GM21717 (cell line): ENCODE measurements around the gene TMEM214.
"Not testable (repeated sequence)": the region's sequence is repeated elsewhere in the genome, so short reads cannot be mapped to it uniquely, and the experiment has no call there.

Experiments used
- ATAC-seq: cut with Tn5 transposase; IDR thresholded peaks from one replicate; pipeline ENCODE4 v1.9.1; 2021; ENCODE audit warnings: mild to moderate bottlenecking, moderate library complexity; ENCODE audit not compliant: unreplicated experiment

The TMEM214 gene

DNA sequence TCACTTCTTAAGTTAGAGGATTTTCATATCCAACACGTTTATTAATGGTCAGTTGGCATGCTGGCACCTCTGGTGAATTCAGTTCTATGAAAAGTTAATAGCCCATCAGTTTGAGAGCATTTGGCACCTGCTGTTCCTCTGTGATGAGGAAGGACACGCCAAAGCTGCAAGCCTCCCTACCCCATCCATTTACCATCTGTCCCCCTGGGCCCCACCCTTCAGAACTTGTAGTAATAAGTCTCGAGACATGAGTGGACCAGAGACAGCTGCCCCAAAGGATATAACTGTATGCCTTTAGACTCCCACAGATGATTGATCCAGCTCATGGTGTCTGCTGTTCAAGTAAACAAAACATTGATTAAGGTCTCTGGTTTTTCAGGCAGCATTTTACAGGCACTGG lies 32.4 kb downstream of the TMEM214 start:
- ATAC-seq, result no peak

DNA sequence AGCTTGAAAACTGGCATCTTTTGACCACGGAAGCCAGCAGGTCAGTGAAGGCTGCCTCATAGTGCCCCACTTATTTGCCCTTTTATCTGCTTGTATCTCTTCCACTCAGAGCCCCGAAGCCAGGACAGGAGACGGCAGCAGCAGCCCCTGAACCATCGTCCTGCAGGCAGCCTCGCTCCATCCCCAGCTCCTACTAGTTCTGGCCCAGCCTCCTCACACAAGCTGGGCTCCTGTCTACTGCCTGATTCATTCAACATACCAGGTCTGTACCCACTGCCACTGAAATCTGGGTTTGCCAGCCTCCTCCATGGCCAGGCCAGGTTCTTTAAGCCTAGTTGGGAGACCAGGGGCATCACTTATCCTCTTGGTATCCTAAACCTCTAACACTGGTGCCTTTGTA lies 34.6 kb downstream of the TMEM214 start:
- ATAC-seq, result no peak

DNA sequence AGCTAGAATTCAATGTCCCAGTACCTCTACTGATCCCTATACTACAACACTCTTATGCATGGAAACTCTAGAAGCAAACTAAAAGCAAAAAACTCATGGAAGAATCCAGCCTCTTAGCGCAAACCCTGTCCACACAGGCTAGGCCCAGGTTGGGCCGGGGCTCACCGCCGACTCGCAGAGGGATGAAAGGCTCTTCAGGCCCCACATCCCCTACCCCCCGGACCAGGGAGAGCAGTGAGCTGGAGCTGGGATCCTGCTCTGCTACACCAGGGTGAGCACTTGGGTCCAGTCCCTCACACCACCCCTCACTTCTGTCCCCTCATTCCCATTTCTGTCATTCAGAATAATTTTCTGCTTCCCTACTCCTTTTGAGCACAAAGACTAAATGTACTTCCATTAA lies 36.7 kb downstream of the TMEM214 start:
- ATAC-seq, result no peak

DNA sequence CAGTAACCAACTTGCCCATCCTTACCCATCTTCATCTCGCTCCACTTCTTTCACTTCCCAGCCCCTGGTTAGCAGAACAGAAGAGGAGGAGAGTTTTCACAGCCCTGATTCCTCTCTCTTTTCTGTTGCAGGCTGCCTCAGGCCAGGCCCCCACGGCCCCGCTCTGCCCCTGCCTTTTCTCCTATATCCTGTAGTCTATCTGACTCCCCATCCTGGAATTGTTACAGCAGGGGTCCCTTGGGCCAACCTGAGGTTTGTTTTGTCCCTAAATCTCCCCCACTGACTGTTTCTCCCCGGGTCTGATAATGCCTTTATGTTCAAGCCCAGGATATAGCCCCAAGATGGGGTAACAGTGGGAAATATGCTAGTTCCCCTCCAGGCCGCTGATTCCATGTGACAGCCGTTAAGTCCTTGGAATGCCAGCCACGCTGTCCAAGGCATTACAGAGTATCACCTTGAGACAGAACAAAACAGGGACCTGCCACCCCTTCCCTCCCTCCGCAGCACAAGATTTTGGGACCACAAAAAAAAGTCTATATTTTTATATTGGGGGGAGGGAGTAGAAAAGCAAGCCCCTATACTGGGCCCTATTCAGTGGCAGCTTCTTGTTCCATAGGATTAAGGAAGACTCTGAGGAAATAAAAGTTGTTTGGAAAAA lies 37.3 kb downstream of the TMEM214 start:
- no peak for ATAC-seq

DNA sequence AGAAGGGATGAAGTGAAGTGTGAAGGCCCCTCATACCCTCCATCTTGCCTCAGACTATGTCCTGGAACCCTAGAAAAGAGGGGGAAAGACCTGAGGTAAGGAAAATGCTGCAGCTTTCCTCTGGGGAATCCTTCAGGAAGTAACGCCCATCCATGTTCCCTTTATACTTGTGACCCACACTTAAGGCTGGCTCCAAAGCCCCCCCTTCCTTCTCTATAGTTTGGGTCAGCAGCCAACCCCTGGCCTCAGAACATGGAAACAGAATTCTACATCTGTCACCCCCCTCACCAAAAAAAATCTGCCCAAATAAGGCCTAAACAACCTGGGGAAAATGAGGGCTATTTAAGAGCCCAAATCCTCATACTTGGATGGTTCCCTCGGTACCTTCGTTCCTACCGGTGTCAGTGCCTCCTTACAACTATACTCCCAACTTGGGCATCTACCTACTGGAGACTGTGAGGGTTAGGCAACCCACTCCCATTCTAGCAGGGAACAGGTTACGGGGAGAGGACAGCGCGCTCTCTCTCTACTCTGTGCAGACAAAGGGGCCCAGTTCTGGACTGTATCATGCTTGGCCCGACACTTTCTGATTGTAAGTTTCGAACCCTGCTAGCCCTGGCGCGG lies 38.0 kb downstream of the TMEM214 start:
- no peak for ATAC-seq

DNA sequence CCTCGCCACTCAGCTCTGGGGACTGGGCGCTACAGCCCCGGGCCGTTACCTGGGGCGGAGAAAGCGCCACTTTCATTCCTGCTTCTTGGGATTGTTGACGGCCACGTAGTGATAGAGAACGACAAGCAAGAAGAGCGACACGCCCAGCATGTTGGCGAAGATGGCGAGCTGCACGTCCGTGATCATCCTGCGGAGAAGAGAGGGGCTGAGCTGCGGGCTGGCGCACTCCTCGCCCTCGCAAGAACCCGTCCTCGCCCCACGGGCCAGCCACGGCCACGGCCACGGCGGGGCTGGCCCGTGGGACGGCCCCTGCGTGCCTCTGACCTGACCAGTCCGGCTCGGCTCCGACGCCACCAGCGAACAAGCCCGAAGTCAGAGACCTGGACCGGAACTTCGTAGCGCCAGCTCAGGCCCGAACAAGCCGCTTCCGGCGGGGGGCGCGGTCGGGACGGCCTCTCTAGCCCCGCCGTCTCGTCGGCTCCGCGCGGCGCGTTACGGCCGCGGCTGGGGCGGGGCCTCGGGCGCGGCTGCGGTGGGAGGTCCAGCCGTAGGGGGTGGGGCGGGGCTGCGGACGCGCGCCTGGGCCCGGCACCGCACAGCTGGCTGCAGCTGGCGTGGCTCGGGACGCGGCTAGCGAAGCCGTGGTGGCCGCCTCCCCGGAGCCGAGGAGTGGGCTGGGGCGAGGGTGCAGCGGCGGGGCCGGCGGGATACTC lies 38.7 kb downstream of the TMEM214 start, which contains the start of gene OST4:
OST4 (minus strand) TSS at position 378 of the 713 bp plus-strand sequence.
- ATAC-seq, result peak; percentile 76

DNA sequence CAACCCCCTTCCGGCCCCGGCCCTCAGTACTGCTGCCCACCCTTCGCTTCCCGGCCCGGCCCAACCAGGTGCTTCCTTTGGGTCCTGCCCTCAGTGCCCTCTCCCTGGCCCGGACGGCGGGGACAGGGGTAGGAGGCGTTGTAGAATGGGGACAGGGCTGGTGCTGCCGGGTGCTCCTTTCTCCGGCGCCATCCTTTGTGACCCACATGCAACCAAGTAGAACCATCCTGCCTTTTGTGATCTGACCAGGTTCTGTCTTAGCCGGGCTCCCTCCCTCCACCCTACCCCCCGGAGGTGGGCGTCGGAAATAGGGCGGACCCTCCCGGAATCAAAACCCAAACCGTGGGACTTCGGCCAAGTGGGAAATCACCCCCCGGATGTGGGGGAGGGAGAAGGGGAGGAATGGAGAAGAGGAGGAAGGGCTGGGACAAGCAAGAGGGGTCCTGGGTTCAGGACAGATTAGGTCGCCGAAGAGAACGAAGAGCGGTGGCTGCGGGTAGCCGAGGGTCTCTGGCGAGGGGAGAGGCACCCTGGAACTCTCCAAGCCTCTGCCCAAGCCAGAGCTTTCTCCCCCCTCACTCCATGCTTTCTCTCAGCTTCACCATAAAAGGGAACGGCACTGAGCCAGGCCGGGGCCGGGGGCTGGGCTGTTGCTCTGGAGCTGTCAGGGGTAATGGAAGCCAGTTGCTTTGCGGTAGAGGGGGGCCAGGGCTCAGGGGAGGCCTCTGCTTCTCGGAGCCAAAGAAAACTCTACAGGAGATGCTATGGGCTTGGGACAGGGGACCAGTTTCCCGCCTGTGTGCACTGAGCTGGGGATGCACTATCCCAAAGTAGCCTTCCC lies 39.4 kb downstream of the TMEM214 start:
- peak; percentile 20 for ATAC-seq

DNA sequence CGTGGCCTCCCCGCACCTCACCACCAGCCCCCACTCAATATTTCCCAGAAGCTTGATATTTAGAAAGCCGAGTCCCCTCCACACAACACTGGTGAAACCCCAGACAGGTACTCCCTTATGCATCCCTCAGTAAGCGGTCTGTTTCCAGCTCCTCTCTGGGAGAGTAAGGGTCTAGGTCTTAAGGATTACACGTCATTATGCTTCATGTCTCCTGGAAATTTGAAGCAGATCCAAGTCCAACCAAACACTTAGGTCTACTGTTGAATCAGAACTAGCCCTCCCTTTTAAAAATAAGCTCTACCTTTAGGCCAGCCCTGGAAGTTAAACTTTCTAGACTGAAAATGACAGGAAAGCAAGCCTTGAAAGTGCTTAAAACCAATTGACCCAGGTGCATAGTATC lies 40.2 kb downstream of the TMEM214 start:
- ATAC-seq, result no peak

DNA sequence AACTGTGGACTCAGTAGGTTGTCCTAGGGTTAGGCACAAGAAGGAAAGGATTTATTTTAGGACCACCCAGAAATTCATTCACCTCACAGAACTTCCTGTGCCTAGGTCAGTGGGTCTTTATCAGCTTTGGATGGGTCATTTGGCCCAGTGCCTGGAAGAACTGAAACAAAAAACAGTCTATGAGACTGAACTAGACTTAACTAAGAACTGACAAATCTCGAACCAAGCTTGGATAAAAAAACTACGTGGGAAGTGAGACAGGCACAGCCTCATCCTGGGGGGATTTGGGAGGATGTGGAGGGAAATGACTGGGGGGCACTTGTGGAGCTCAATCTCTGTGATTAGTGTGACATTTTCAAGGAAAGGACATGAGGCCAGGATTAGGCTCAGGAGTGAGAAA lies 41.0 kb downstream of the TMEM214 start:
- ATAC-seq, result no peak

DNA sequence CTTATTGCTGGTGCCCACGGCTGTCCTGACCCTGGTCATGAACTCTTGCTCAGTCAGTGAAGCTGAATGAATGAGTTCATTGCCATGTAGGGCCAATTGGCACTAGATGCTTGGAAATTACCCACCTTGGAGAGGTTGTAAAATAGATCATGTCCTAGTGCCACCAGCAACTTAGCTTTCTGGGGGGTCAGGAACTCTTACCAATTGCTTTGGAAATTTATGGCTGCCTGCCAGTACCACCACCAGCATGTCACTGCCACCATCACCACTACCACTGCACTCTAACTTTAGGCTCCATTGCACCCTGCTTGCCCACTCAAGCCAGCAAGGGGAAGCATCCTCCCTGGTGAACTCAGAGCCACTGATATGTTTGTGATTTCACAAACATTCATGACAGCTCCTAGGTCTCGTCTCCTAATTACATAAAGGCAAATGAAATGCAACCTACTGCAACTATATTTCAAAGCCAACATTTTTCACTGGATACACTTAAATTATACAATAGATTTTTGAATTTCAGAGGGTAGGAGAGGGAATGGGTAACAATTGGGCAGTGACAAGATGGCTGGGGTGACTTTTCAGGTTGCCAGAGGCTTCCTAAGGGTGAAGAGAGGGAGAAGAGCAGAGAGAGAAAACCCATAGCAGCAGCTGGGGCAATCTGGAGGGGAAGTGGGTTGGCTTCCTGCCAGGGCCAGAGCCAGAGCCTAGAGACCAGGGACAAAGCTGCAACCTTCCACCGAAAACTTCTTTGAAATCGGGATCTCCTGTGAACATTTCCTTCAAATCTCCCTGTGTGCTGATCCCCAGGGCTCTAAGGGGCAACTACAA lies 42.2 kb downstream of the TMEM214 start:
- no peak for ATAC-seq

DNA sequence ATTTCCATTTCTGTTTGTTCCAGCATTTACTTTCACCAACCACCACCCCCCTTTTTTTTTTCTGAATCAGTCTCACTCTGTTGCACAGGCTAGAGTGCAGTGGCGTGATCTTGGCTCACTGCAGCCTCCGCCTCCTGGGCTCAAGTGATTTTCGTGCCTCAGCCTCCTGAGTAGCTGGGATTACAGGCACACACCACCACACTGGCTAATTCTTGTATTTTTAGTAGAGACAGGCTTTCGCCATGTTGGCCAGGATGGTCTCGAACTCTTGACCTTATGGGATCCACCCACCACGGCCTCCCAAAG lies 42.8 kb downstream of the TMEM214 start:
- not testable (repeated sequence) for ATAC-seq

DNA sequence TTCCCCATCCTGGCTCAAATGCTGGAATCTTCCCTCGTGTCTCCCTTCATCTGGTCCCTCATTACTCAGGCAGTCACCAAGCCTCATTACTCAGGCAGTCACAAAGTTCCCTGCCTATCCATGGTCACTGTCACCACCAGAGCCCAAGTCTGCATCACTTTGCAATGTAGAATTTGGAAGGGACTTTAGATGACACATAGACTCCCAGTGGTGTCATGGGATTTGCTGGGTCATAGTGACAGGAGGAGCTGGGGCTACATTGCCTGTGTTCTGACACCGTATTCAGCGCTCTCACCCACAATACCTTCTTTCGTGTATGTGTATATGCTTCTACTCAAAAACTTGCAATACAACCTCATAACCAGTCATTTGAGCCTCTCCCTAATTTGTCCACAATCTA lies 43.6 kb downstream of the TMEM214 start:
- ATAC-seq, result no peak

DNA sequence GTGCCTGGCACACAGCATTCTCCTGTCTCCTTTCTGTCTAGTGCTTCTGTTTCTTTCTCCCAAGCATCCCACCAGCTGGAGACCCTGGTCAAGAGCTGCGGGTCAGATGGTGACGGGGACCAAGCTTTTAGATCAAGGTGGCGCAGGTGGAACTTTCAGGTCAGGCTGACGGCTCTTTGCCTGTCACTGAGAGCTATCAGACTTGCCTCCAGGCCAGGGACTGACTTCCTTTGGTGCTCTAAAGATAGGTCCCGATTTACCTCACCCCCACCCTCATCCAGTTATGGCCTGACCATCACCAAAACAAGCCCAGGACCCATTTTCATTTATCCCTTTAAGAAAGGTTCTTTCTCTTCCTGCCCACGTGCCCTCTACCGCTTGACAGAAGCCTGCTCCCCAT lies 44.5 kb downstream of the TMEM214 start:
- ATAC-seq, result no peak

DNA sequence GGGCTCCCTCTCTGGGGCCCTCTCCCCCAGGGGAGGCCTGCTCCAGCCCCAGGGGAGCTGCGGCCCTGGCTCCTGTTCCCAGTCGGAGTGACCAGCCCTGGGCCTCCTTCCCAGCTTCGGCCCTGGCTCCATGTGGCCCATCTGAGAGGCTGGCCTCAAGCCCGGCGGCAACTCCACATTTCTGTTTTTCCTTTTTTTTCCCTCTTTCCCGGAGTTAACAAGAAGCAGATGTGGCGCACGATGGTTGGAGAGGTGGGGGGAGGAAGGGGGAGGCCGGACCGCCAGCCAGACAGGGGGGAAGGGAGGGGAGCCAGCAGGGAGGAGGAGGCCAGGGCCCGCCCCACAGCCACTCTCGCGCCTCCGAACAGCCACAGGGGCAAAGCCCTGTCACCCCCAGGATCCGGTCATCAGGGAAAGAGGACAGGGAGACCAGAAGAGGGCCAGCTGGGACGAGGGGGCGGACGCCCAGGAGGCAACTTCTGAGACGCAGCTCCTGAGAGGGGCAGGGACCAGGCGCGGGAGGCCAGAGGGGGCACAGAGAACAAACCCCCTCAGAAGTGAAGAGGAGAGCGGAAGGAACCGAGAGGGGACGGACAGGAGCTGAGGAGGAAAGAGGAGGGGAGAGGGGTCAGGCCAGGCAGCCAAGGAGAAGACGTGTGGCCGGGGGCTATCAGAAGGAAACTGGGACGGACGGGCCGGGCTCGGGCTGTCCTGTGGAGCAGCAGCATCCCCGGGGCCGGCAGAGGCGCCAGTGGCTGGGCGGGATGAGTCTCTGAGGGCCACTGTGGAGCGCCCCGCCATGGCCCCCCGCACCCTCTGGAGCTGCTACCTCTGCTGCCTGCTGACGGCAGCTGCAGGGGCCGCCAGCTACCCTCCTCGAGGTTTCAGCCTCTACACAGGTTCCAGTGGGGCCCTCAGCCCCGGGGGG lies 45.8 kb downstream of the TMEM214 start, which contains the start of gene EMILIN1:
EMILIN1 (plus strand) TSS at position 349 of the 928 bp plus-strand sequence; CDS start at position 800, 451 bp downstream.
- ATAC-seq, result no peak

DNA sequence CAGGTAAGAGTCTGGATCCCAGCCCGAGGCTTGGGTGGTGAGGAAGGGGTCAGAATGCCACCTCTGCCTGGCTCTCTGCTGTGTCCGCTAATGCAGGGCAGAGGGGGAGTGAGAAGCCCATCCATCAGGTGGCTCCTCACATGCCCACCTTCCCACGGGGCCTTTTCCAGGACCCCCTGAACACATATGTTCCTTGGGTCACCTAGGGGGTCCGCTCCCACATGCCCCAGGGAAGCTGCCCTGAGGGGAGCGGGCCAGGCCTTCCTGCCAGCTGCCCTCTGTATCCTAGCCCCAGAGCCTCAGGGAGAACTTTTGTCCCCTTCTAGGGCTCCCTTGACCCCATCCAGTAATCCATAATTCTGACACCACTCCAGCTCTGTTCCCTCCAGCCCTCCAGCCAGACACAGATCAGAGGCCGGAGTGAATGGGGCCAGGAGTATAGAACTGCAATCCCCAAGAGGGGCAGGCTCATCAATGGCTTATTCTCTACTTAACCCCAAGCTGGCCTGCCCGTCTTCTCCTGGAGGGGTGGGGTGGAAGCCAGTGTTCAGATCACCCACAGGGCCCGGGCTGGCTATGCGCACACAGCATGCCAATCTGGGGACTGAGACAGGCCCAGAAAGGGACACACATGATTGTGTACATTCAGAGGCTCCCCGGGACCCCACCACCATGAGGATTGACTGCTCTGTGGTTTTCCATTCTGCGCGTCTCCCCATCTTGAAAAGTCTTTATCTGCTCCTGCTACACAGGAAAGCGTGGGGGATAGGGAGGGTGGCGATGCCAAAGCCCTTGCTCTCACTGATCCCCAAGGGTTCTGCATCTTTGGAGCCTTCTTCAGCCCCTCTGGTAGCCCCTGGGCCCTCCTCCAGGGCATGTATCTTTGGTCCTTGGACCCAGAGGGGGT lies 46.7 kb downstream of the TMEM214 start:
- no peak for ATAC-seq

DNA sequence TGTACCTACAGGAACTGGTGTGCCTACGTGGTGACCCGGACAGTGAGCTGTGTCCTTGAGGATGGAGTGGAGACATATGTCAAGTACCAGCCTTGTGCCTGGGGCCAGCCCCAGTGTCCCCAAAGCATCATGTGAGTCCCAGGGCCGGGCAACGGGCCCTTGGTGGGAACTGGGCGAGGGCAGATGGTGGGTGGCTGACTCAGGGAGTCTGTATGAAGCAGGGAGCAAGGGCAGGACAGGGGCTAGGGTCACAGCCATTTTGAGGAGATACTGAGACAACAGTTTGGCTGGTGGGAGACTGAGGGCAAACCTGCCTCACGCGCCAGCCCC lies 47.3 kb downstream of the TMEM214 start:
- ATAC-seq, result no peak

DNA sequence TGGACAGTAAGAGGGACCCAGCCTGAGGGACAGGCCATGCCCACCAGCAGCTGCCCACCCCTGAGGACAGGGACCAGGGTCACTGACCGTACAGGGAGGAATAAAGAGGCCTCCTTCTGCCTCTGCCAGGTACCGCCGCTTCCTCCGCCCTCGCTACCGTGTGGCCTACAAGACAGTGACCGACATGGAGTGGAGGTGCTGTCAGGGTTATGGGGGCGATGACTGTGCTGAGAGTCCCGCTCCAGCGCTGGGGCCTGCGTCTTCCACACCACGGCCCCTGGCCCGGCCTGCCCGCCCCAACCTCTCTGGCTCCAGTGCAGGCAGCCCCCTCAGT lies 47.8 kb downstream of the TMEM214 start:
- no peak for ATAC-seq

DNA sequence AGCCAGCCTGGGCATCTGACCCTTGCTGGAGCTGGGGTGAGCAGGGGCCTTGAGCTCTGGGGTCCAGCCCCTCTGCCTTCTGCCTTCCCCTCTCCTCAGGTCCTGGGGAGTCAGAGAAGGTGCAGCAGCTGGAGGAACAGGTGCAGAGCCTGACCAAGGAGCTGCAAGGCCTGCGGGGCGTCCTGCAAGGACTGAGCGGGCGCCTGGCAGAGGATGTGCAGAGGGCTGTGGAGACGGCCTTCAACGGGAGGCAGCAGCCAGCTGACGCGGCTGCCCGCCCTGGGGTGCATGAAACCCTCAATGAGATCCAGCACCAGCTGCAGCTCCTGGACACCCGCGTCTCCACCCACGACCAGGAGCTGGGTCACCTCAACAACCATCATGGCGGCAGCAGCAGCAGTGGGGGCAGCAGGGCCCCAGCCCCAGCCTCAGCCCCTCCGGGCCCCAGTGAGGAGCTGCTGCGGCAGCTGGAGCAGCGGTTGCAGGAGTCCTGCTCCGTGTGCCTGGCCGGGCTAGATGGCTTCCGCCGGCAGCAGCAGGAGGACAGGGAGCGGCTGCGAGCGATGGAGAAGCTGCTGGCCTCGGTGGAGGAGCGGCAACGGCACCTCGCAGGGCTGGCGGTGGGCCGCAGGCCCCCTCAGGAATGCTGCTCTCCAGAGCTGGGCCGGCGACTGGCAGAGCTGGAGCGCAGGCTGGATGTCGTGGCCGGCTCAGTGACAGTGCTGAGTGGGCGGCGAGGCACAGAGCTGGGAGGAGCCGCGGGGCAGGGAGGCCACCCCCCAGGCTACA lies 49.4 kb downstream of the TMEM214 start:
- ATAC-seq, result no peak
